Lung (tissue), 12 donors: ENCODE results near the gene ASTN2. TPM values are rescaled to one million over a fixed set of nuclear protein-coding genes. Genes with fewer than 3 reads are reported as not detected.

Experiments
- ATAC-seq: fragments of 200-7000 bp; cut with Tn5 transposase; one replicate; pipeline ENCODE4 v1.9.1; 2020; ENCODE audit warnings: moderate number of reproducible peaks; ENCODE audit not compliant: insufficient read depth, low FRiP score
- DNase-seq, 3 donors: peaks; one replicate each; pipeline ENCODE4 v3.0.0-alpha.2; 2013 to 2017
- H3K27ac ChIP-seq, 2 donors: one replicate each; pipeline ENCODE4 v1.5.1; 2013; ENCODE audit warnings: mild to moderate bottlenecking in 2 of 2, moderate library complexity in 2 of 2, control low read depth in 1 of 2, inconsistent platforms in 1 of 2, low read depth in 1 of 2, low read length in 1 of 2
- H3K27me3 ChIP-seq, 3 donors: one replicate each; pipeline ENCODE4 v1.5.1; 2013; ENCODE audit warnings: low read length in 2 of 3; ENCODE audit not compliant: control insufficient read depth in 3 of 3, insufficient read depth in 3 of 3
- H3K36me3 ChIP-seq, 4 donors: one replicate each; pipeline ENCODE4 v1.5.1; 2013; ENCODE audit warnings: low read length in 4 of 4, mild to moderate bottlenecking in 1 of 4, moderate library complexity in 1 of 4; ENCODE audit not compliant: control insufficient read depth in 4 of 4, insufficient read depth in 4 of 4
- H3K4me1 ChIP-seq, 5 donors: one replicate each; pipeline ENCODE4 v1.5.1; 2013; ENCODE audit warnings: low read length in 5 of 5, mild to moderate bottlenecking in 2 of 5, moderate library complexity in 1 of 5; ENCODE audit not compliant: control insufficient read depth in 5 of 5, insufficient read depth in 5 of 5
- H3K4me3 ChIP-seq: one replicate; pipeline ENCODE4 v1.5.1; 2013; ENCODE audit warnings: mild to moderate bottlenecking, control low read depth, moderate library complexity
- H3K9ac ChIP-seq, 2 donors: one replicate each; pipeline ENCODE4 v1.5.1; 2013; ENCODE audit warnings: low read length in 2 of 2, control low read depth in 1 of 2; ENCODE audit not compliant: insufficient read depth in 1 of 2
- H3K9me3 ChIP-seq, 4 donors: one replicate each; pipeline ENCODE4 v1.5.1; 2013; ENCODE audit warnings: low read length in 3 of 4, mild to moderate bottlenecking in 1 of 4, moderate library complexity in 1 of 4; ENCODE audit not compliant: control insufficient read depth in 4 of 4, insufficient read depth in 3 of 4
- CTCF ChIP-seq: IDR thresholded peaks from 2 replicates; pipeline ENCODE4 v1.5.1; 2012; ENCODE audit warnings: mild to moderate bottlenecking; ENCODE audit errors: control extremely low read depth, extremely low read depth
- WGBS, 2 donors: extraction: QIAGEN DNeasy Blood & Tissue Kit; methylation state at CpG; one replicate each; pipeline ENCODE4 v1.1.7; 2013; 5-methylcytosine and 5-hydroxymethylcytosine counted together
- polyA plus RNA-seq, 2 donors: library from polyadenylated mRNA; stranded (reverse); fragments of 200-250 nt; gene quantifications; one replicate each; pipeline ENCODE4 v1.2.1, GENCODE V29; 2013
- total RNA-seq, 2 donors: library from RNA; depleted of rRNA in 1 of 2; stranded (reverse); fragments of >200 nt in 1 of 2; gene quantifications; one replicate each; pipeline ENCODE4 v1.2.1, GENCODE V29; 2014 to 2021
- donor health status: control.
- donor health status: control.
- donor health status: Bipolar disorder and iron deficiency.
- donor health status: healthy.
- donor health status: DM: yes; HTN: yes; CAD: no.

Gene ASTN2
- total and polyA plus RNA-seq, 4 donors, result 1.4 to 7.0 (median 3.3) TPM

- ATAC-seq (no peak), DNase-seq (peak; percentile 11 to 35 (median 13))
- Histone ChIP-seq H3K36me3 (no peaks in the 10 kb centered on the region), H3K27me3 (no peaks in the 10 kb centered on the region), H3K27ac (no peak overlapping the region), H3K9ac (no peak overlapping the region), H3K9me3 (no peaks in the 10 kb centered on the region), H3K4me3 (no peak overlapping the region), H3K4me1 (peaks cover 0 to 13% (median 1%) of the 10 kb centered on the region in 5 donors)
- WGBS, 2 donors, result 74 to 80% methylated on average over 6 of the region's 6 CpGs
- TF ChIP-seq CTCF, result no peak
Observed at GRCh38 chr9:116792271-116792670, 622.6 kb downstream of the ASTN2 start.

- ATAC-seq, result no peak
- 44 to 62% methylated on average over 1 of the region's 1 CpG for whole genome bisulfite sequencing, 2 donors
- no peak overlapping the region for H3K4me3 ChIP-seq
- TF ChIP-seq CTCF, result no peak
- H3K36me3 ChIP-seq, result no peaks in the 10 kb centered on the region
- no peaks in the 10 kb centered on the region for H3K9me3 ChIP-seq
- no peak overlapping the region for H3K9ac ChIP-seq
- H3K27me3 ChIP-seq, result no peaks in the 10 kb centered on the region
- H3K27ac ChIP-seq, result no peak overlapping the region
- peak; percentile 59 to 88 (median 84) for DNase-seq
- peaks cover 0 to 13% (median 1%) of the 10 kb centered on the region in 5 donors for H3K4me1 ChIP-seq
Observed at GRCh38 chr9:116791326-116791725, 623.5 kb downstream of the ASTN2 start.

GRCh38 chr9:116789081-116789480 lies 625.8 kb downstream of the ASTN2 start:
- no peak for TF ChIP-seq CTCF
- Histone ChIP-seq H3K27ac (no peak overlapping the region), H3K4me1 (peaks cover 0 to 13% (median 0%) of the 10 kb centered on the region in 5 donors), H3K27me3 (peaks cover 0 to 3% (median 0%) of the 10 kb centered on the region in 3 donors), H3K9ac (no peak overlapping the region), H3K36me3 (no peaks in the 10 kb centered on the region), H3K9me3 (no peaks in the 10 kb centered on the region), H3K4me3 (no peak overlapping the region)
- 30 to 44% methylated on average over 3 of the region's 3 CpGs for WGBS, 2 donors
- no peak for ATAC-seq
- DNase-seq, result no peak

- peaks cover 0 to 3% (median 0%) of the 10 kb centered on the region in 3 donors for H3K27me3 ChIP-seq
- peaks cover 0 to 4% (median 0%) of the 10 kb centered on the region in 5 donors for H3K4me1 ChIP-seq
- H3K9me3 ChIP-seq, result no peaks in the 10 kb centered on the region
- no peak overlapping the region for H3K4me3 ChIP-seq
- H3K27ac ChIP-seq, result no peak overlapping the region
- no peak for TF ChIP-seq CTCF
- H3K9ac ChIP-seq, result no peak overlapping the region
- no peak for DNase-seq
- H3K36me3 ChIP-seq, result no peaks in the 10 kb centered on the region
- 82 to 90% methylated on average over 2 of the region's 2 CpGs for WGBS, 2 donors
- ATAC-seq, result no peak
Observed at GRCh38 chr9:116786737-116787136, 628.1 kb downstream of the ASTN2 start.
